H1 (cell line): ENCODE results near the gene VCX2.

Experiments
- CEBPB ChIP-seq: IDR thresholded peaks from 2 replicates; pipeline ENCODE4 v1.6.1; 2012; ENCODE audit warnings: low read depth, low read length
- CREB1 ChIP-seq: IDR thresholded peaks from 2 replicates; pipeline ENCODE4 v1.6.1; 2012; ENCODE audit warnings: inconsistent platforms
- FOSL1 ChIP-seq: IDR thresholded peaks from 2 replicates; pipeline ENCODE4 v1.6.1; 2011; ENCODE audit warnings: mild to moderate bottlenecking, low read depth, low read length, moderate library complexity; ENCODE audit not compliant: insufficient read depth
- GABPA ChIP-seq: IDR thresholded peaks from 2 replicates; pipeline ENCODE4 v1.6.1; 2011; ENCODE audit warnings: mild to moderate bottlenecking, low read length, moderate library complexity, borderline replicate concordance; ENCODE audit not compliant: insufficient read depth
- POLR2A ChIP-seq, 2 experiments: IDR thresholded peaks; 1 replicate in 1 of 2; 2 replicates in 1 of 2; pipeline ENCODE4 v1.6.1; 2011; ENCODE audit warnings: low read depth in 2 of 2, low read length in 2 of 2, mild to moderate bottlenecking in 2 of 2; ENCODE audit errors: control extremely low read depth in 1 of 2
- RAD21 ChIP-seq, 2 experiments: IDR thresholded peaks in 1 of 2; conservative IDR thresholded peaks in 1 of 2; 2 replicates each; pipeline ENCODE4 v1.6.1; 2011; ENCODE audit warnings: low read depth in 2 of 2, low read length in 2 of 2, improper control_type of control experiment in 1 of 2, inconsistent platforms in 1 of 2, mild to moderate bottlenecking in 1 of 2, moderate library complexity in 1 of 2
- SP1 ChIP-seq: IDR thresholded peaks from 2 replicates; pipeline ENCODE4 v1.6.1; 2011; ENCODE audit warnings: low read depth, low read length
- SP2 ChIP-seq: IDR thresholded peaks from 2 replicates; pipeline ENCODE4 v1.6.1; 2012; ENCODE audit warnings: mild to moderate bottlenecking, low read length, inconsistent platforms
- TAF1 ChIP-seq: IDR thresholded peaks from 2 replicates; pipeline ENCODE4 v1.6.1; 2011; ENCODE audit warnings: mild to moderate bottlenecking, low read depth, low read length
- TEAD4 ChIP-seq: IDR thresholded peaks from 2 replicates; pipeline ENCODE4 v1.6.1; 2012; ENCODE audit warnings: low read depth, low read length, inconsistent platforms, mixed read lengths
- TF ChIP-seq, protein P1 (sequence below): IDR thresholded peaks from 2 replicates; pipeline ENCODE4 v1.6.1; 2011; ENCODE audit warnings: low read length, improper control_type of control experiment
- TF ChIP-seq, protein P2 (sequence below), 3 experiments: IDR thresholded peaks; 1 replicate in 2 of 3; 2 replicates in 1 of 3; pipeline versions ENCODE4 v1.5.1 to v1.6.1; 2011; ENCODE audit warnings: low read length in 3 of 3, mild to moderate bottlenecking in 3 of 3, inconsistent platforms in 2 of 3, low read depth in 1 of 3, moderate library complexity in 1 of 3; ENCODE audit not compliant: insufficient read depth in 1 of 3; ENCODE audit errors: control extremely low read depth in 1 of 3

DNA sequence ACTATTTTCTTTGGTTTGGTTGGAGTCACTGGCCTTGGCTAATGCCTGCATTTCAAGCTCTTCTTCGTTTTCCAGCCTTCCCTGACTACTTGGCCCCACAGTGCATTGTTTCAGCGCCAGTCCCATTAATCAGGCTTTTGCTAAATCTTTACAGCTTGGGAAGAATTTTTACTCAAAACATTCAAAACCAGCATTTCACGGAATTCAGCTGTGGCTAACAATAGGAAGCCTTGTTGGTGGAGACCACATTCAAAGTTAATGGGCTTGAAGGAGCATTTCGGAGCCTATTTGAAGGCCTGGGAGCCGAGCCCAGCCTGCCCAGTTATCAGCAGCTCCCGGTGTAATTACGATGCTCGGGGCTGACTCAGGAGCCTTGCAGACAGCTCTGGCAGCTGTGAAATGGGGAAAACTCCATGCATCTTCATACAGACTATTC is 30.8 kb upstream of the VCX2 start:
- TF ChIP-seq POLR2A (IDR thresholded peaks at IDR 0.05; ENCODE audit: control extremely low read depth in 1 of 2, low read depth in 2 of 2, low read length in 2 of 2) (no peak), SP1 (no peak), CREB1 (no peak), GABPA (no peak), TAF1 (no peak), SP2 (no peak), RAD21 (IDR thresholded peaks at IDR 0.05 in 1 of 2, conservative IDR thresholded peaks at IDR 0.05 in 1 of 2; ENCODE audit: low read depth in 2 of 2, low read length in 2 of 2) (no peak), TEAD4 (no peak), CEBPB (no peak), FOSL1 (no peak)
- TF ChIP-seq, protein P1, sequence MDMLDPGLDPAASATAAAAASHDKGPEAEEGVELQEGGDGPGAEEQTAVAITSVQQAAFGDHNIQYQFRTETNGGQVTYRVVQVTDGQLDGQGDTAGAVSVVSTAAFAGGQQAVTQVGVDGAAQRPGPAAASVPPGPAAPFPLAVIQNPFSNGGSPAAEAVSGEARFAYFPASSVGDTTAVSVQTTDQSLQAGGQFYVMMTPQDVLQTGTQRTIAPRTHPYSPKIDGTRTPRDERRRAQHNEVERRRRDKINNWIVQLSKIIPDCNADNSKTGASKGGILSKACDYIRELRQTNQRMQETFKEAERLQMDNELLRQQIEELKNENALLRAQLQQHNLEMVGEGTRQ: no peak
- TF ChIP-seq, protein P2, sequence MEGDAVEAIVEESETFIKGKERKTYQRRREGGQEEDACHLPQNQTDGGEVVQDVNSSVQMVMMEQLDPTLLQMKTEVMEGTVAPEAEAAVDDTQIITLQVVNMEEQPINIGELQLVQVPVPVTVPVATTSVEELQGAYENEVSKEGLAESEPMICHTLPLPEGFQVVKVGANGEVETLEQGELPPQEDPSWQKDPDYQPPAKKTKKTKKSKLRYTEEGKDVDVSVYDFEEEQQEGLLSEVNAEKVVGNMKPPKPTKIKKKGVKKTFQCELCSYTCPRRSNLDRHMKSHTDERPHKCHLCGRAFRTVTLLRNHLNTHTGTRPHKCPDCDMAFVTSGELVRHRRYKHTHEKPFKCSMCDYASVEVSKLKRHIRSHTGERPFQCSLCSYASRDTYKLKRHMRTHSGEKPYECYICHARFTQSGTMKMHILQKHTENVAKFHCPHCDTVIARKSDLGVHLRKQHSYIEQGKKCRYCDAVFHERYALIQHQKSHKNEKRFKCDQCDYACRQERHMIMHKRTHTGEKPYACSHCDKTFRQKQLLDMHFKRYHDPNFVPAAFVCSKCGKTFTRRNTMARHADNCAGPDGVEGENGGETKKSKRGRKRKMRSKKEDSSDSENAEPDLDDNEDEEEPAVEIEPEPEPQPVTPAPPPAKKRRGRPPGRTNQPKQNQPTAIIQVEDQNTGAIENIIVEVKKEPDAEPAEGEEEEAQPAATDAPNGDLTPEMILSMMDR (IDR thresholded peaks at IDR 0.05; ENCODE audit: control extremely low read depth in 1 of 3, insufficient read depth in 1 of 3, low read depth in 1 of 3, low read length in 3 of 3): no peak
